CD4-positive, alpha-beta T cell treated with Interleukin-15 for 4 hours (primary cell): Measurements from ENCODE around the gene PCNX4.
A peak's percentile ranks its signal among the peaks of the same experiment; 100 is the strongest.

ENCODE experiments used
- DNase-seq: peaks from one replicate; pipeline ENCODE4 v3.0.0-alpha.2; 2020; ENCODE audit warnings: low spot score

The PCNX4 gene

DNA sequence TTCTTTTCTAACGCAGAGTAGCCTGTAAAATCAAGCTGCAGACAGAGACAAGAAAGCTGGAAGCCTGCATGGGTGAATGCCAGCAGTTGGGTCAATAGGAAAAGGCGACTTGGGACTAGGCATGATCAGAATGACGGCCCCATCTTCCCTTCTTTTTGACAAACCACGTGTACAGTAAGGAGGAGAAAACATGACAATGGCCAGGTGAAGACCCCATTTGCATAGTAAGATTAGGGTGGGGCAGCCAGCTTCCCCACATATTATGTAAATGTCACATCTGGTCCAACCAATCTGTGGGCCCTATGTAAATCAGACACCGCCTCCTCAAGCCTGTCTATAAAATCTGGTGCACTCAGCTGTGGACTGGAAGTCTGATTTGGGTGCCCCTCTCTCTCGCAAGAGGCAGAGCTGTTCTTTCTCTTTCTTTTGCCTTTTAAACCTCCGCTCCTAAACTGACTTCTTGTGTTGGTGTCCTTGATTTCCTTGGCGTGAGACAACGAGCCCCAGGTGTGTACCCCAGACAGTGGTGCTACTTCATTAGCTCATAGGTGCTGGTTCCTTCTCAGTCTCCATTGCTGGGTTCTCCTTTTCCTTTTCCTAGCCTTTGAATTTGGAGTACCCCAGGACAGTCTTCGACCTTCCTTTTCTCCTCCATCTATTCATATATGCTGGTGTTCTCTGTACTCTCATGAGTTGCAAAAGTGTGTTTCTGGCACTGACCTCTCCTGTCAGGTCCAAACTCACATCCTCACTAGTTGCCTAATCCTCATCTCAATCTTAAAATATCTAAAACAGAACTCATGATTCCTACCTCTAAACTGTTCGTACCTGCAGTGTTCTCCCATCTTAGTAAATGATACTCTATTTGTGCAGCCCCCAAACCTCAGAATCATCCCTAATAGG lies 82.9 kb downstream of the PCNX4 start:
- no peak for DNase-seq

DNA sequence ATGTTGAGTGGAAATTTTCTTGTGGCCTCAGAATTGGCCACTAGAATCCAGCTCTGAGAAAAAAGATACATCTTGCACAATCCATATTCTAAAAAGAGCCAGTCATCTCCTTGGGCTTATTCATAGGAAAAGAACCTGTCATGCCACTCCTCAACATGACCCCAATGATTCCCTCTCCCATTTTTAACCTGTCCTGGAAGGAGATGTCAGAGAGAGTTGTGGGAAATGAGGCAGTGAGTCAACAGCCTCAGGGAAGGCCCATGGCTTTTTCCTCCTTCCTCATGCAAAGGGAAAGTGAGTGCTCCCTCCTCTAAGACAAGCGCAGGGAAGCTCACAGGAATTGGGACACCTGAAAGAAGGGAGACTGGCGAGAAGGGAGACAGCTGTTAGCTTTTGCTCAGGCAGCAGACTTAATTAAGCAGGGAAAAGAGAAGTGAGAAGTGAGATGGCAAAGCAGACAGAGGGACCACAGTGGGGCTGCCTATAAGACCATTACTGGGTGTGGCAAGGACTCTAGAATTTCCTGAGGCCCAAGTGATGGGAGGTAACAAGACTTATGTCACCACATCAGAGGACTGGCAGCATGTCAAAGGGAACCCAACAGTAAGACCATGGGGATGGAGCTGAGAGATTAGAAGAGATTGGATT lies 83.7 kb downstream of the PCNX4 start:
- no peak for DNase-seq

DNA sequence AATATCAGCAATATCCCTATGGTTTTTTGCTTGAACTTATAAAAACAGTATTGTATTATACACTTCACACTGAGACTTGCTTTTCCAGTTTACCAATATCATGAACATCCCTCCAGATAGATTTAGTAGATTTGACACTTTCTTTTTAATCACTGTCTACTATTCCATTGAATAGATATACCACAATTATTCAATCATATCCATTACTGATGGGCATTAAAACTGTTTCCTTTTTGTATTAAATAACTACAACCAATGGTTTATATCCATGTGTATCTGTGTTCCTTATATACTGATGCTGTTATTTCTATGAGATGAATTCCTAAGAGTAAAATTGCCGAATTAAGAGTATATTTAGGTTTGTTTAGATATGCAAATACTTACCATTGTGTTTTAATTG lies 86.4 kb downstream of the PCNX4 start:
- no peak for DNase-seq

DNA sequence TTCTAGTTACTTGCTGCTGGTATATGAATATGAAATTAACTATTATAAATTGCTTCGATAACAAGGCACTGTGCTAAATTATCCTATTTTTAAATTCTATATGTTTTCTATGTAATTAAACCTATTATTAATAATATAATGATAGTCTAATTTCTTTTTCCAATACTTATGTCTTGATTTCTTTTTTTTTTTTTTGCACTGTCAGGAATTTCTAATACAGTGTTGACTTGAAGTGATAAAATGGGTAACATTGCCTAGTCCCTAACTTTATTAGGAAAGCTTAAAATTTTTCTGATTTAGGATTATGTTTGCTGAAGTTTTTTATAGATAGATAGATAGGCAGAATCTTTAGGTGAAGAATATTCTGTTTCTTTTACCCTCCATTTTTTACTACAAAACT lies 87.1 kb downstream of the PCNX4 start:
- DNase-seq, result no peak

DNA sequence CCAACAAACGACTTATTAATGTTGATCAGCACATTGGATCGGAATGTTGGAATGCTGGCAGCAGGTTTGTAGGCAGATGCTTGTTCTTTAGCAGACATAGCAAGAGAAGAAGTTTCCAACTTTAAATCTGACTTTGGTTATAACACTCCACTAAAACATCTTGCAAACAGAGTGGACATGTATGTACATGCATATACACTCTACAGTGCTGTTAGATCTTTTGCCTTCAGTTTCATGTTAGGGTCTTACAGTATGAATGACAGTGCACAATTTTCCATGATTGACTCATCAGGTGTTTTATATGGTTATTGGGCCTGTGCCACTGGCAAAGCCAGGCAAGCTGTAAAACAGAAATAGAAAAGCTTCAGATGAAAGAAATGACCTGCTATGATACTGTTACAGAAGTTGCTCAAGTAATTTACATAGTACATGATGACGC lies 87.7 kb downstream of the PCNX4 start:
- no peak for DNase-seq

DNA sequence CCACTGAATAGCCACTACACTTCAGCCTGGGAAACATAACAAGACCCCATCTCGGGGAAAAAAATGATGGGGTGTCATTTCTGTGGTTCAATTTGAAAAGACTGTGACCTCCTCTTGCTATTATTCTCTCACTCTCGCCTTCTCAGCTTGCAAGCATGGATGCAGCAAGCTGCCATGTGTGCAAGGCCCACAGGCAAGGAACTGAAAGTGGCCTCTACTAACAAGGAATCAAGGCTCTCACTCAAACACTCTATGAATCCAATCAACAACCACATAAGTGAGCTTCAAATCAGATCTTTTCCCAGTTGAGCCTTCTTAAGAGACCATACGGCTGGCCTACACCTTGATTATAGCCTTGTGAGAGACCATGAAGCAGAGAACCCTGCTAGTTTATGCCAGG lies 91.4 kb downstream of the PCNX4 start:
- DNase-seq, result no peak

DNA sequence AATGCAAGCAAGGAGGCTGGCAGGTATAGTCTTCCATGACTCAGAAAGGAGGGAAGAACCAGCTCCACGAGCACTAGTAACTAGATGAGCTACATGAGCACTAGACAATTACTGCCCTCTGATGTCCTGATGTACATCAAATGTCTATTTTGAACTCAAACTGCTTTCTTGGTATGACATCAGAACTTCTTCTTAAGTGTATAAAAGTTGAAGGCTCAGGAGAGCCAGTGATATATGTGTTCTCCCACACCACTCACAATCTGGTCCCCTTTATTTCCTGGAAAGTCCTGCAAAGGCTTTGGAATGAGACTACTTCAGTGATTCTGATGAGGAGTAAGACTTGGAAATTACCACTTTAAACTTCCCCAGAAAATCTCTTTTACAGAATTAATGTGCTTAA lies 92.0 kb downstream of the PCNX4 start:
- DNase-seq, result peak; percentile 18

DNA sequence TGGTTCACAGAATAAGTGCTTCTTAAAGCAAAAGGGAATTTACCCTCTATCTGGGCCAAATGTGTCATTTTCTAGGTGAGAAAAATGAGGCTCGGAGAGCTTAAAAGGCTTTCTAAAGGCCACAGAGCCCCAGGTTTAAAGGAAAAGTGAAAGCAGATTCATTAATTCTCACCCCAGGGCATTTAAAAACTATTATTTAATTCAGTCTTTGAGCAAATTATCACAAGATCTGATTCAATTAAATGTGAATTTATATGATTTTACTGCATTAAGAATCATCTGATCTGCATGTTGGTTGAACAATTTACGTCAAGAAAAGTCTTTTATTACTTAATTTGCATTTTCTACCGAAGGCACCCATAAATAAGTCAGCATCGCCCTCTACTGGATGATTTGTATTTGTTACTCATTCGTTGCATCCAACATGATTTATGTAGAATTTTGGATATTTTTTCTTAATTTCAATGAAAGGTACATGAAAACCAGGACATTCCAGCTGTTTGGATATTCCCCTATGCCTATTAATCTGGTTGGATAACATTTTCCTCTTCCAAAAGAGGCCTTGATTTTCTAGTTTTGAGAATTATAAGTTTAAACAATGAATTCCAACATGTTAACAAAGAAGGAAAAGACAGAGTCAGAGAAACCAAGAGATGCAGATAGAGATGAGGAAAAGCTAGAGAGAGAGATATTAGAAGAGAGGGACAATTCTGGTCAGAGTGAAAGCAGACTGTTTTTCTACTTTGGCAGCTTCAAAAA lies 92.6 kb downstream of the PCNX4 start:
- peak; percentile 77 for DNase-seq

DNA sequence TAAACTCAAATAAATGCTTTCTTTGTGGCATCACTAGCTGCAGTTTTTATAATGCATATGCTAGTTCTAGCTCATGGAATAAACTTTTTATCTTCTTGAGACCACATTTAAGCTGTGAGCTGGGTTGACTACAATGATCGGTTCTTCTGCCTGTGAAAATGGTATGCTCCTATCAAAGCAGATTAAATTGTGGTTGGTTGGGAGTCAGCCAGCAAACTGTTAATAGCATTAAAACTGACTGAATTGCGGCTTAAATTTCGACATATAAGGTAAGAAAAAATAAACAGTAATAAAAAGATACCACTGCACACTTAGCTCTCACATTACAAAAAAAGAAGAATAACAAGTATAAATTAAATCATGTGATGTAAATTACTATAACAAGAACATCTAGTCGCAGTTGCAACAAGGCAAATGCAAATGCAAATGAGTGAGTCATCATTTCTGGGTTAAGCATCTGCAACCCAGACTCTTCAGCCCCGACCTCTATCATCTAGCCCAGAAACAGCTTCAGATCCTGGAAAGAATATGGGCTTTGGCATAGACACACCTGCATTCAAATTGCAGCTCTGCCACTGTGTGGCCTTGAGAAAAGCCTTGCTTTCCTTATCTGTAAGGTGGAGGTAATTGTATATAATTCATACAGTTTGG lies 93.3 kb downstream of the PCNX4 start:
- no peak for DNase-seq

DNA sequence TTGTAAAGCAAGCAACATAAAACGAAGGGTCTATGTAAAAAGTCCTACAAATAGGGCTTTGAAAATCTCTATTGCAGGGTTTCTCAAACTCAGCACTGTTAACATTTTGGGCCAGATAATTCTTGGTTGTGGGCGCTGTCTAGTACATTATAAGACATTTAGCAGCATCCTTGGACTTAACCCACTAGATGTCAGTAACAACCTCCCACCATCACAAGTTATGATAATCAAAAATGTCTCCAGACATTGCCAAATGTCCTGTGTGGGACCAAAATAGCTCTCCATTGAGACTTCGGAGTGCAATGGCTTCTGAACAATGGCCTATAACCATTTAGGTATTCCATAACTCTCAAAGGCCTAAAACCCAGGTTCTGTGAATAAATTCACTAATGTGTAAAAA lies 96.4 kb downstream of the PCNX4 start:
- DNase-seq, result no peak

DNA sequence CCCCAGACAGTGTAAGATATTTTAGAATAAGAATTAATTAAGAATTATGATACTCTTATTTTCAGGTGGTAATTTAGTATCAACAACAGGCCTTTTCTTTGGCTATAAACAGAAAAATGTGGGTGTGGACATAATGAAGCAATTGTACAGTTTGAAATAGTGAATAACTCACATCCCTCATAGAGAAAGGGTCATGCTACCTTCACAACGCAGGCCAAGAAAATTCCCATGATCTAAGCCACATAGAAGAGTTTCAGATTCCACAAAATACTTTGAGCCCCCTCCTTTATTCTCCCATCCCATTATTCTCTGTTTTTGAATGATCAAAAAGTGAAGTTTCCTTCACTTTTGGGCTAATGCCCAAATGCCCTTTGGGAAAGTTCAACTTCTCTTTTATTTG lies 97.0 kb downstream of the PCNX4 start:
- DNase-seq, result no peak

DNA sequence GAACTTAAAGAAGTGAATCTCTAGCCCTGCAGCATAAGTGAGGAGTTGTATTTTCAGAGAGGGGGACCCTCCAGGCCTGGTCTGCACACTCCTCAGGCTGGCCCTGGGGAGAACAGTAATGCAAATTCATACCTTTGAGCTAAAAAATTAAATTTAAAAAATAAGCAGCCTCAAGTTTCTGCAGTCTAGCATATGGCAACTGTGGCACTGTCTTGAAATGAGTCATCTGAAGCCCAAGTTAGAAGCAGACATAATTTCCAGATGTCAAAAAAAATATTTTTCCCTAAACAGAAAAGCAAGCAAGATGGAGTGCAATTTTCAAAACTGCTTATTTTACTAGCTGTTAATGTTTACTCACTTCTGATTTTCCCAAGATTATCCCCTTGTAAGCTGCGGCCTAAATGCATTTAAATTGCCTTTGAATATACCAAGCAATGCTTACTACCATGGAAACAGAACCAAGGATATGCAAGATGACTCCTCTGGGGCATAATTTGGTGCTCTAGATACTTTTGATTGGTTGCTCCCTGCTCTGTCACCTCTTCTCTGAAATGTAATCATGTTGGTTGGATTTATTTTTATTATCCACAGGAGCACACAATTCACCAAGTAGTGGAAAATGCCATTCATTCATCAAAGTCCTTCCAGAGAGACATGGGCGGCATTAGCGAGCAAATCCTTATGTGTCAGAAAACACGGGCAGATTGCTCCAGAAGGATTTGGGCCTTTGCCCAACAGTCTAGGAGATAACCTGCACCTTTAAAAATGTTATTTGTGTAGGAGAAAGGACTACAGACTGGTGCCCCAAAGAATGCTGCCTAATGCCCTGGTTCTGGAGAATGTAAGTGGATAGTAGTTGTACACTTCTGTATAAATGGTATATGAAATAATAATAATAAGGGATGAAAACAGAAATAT lies 98.5 kb downstream of the PCNX4 start:
- DNase-seq, result no peak

DNA sequence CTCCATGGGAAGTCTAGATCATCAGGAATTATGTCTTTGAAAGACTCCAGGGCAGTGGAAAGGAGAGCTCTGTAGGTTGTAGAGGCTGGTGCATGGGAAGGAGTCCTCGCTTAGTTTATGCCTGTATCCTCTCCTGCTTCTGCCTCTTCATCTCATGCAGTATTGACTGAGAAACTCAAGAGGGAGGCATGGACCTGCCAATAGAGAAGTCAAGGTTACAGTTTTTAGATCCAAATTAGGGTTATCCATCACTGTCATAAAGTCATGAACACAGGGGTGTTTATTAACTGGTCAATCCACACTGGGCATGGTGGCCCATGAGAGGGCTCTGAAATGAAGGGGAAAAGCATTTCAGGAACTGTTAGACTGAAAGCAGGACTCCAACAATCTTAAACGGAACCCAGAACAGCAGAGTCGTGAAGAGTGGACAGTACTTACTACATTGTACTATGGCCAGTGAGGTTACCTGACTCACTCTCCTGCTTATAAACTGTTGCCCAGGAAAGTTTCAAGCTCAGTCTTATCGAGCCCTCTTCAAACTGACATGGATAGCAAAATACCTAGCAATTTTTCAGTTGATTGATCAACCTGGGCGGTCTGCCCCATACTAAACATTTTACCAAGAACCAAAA lies 103.6 kb downstream of the PCNX4 start:
- peak; percentile 14 for DNase-seq

DNA sequence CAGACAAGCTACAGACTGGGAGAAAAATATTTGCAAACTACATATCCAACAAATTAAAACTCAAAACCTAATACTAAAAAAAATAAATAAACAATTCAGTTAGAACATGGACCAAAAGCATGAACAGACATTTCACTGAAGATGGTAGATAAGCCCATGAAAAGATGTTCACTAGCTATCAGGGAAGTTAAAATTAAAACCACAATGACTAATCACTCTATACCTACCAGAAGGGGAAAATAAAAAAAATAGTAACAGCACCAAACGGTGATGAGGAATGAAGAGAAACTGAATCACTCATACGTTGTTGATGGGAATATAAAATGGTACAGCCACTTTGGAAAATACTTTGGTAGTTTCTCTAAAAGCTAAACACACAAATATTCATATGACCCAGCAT lies 104.6 kb downstream of the PCNX4 start:
- DNase-seq, result no peak

DNA sequence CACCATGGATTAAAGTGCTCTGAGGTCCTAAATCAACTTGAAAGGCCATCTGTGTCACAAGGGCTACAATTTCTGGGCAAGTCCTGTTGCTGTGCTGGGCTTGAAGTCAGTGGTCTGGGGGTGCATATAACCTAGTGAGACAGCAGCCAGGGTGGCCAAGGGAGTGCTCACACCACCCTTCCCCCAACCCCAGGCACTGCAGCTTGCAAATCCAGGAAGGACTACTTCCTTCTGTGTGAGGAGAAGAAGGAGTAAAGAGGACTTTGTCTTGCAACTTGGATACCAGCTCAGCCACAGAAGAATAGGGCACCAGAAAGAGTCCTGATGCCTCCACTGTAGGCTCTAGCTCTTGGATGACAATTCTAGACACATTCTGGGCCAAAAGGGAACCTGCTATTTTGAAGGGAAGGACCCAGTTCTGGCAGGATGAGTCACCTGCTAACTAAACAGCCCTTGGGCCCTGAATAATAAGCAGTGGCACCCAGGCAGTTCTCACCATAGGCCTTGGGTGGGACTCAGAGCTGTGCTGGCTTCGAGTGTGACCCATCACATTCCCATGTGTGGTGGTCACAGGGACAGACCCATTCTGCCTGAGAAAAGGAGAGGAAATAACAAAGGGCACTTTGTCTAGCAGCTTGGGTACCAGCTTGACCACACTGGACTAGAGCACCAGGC lies 106.0 kb downstream of the PCNX4 start:
- no peak for DNase-seq

DNA sequence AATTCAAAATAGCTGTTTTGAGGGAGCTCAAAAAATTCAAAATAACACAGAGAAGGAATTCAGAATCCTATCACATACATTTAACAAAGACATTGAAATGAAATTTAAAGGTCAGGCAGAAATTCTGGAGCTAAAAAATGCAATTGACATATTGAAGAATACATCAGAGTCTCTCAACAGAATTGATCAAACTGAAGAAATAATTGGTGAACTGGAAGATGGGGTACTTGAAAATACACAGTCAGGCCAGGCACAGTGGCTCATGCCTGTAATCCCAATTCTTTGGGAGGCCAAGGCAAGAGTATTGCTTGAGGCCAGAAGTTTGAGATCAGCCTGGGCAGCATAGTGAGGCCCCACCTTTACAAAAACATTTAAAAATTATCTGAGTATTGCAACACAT lies 107.6 kb downstream of the PCNX4 start:
- DNase-seq, result no peak

DNA sequence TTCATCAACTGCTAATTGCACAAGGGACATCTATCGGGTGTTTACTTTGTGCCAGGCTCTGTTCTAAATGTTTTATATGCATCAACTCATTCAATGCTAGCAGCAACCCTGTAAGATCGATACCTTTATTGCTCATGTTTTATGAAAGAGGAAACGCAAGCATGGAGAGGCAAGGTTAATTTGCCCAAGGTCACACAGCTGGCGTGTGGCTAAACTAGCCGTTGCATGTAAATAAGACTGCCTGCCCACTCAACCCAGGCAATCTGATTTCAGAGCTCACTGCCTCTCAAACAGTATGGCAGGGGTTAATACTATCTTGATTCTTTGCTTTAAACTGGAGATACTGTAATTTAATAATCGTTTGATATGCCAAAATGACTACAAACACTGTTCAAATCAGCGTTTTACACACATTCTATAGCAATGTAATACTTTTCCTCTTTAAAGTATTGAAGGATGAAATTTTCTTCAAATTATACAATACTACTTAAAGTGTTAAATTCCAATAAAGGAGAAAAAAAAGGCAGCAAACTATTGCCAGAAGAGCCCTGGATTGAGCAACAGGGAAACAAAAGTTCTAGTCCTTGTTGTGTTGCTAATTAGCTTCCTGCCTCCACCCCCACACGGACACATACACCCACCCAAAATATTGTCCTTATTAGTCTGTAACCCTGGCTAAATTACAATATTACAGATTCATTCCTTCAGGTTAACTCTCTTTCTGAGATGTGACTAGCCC lies 112.5 kb downstream of the PCNX4 start:
- no peak for DNase-seq

DNA sequence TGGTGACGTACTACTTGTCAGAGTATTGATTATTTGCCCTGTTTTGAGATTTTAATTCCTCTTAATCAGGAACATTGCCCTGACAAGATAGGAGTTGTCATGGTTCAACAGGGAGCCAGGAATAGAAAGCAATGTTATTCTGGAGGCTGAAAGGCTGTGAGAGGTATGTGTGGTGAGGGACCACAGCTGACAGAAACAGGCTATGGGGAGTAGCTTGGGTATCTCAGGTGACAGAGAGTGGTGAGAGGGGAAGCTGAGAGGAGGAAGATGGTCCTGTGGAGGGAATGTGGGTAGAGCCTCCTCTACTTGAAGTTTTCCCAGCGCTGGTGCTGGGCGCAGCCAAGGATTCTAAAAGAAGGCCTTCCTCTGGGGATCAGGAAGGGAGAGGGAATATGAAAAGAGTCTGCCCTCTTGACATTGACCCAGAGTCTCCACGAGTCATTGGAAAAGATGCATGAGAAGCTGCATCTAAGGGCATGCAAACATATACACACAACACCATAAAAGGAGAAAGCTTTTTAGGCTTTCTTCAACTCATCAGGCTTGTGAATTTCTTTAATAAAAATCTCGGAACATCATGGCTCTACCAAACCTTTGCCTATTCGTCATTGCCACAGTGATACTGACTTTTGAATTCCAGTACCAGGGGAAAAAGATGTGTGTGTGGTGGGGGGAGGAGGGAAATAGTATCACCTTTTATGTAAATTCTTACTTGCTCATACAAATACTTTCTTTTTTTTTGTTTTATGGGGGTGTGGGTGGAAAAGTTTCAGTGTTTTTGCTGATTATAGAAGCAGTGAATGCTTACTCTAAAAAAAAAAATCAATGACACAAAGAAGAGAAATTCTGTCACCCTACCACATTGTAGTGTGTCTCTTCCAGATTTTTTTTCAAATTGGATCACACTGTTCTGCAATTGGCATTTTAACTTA lies 113.4 kb downstream of the PCNX4 start:
- DNase-seq, result no peak
